RWPE1 (cell line): Measurements from ENCODE around the gene CRACDL.

Experiments
- CTCF ChIA-PET: fragments of 350-600 bp; sonication (Branson Sonifier 250); formaldehyde crosslinking; extraction: SDS; loops from one replicate; lab custom pipeline; 2021; lab: Yijun Ruan, JAX
- POLR2A ChIA-PET: fragments of 400-600 bp; formaldehyde crosslinking; extraction: SDS; loops from one replicate; lab custom pipeline; 2020; ENCODE audit warnings: antibody characterized with exemption; ENCODE audit not compliant: low non-redundant PET; lab: Yijun Ruan, JAX
- DNase-seq: peaks from one replicate; pipeline ENCODE4 v3.0.0; 2012; ENCODE audit warnings: low spot score
- H3K27ac ChIP-seq: fragments of 450-650 bp; 2 replicates; pipeline ENCODE4 v1.5.1; 2017
- TF ChIP-seq, protein P1 (sequence below): fragments of 450-650 bp; conservative IDR thresholded peaks from 2 replicates; pipeline ENCODE4 v1.5.1; 2017; ENCODE audit warnings: low read depth, mild to moderate bottlenecking

The CRACDL gene

GRCh38 chr2:98802344-98802743 lies 133.7 kb downstream of the CRACDL start:
- ChIA-PET CTCF (no interaction called here), POLR2A (no interaction called here)
- TF ChIP-seq, protein P1, sequence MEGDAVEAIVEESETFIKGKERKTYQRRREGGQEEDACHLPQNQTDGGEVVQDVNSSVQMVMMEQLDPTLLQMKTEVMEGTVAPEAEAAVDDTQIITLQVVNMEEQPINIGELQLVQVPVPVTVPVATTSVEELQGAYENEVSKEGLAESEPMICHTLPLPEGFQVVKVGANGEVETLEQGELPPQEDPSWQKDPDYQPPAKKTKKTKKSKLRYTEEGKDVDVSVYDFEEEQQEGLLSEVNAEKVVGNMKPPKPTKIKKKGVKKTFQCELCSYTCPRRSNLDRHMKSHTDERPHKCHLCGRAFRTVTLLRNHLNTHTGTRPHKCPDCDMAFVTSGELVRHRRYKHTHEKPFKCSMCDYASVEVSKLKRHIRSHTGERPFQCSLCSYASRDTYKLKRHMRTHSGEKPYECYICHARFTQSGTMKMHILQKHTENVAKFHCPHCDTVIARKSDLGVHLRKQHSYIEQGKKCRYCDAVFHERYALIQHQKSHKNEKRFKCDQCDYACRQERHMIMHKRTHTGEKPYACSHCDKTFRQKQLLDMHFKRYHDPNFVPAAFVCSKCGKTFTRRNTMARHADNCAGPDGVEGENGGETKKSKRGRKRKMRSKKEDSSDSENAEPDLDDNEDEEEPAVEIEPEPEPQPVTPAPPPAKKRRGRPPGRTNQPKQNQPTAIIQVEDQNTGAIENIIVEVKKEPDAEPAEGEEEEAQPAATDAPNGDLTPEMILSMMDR: no peak
- H3K27ac ChIP-seq: no peak overlapping the region
- DNase-seq: no peak

DNA sequence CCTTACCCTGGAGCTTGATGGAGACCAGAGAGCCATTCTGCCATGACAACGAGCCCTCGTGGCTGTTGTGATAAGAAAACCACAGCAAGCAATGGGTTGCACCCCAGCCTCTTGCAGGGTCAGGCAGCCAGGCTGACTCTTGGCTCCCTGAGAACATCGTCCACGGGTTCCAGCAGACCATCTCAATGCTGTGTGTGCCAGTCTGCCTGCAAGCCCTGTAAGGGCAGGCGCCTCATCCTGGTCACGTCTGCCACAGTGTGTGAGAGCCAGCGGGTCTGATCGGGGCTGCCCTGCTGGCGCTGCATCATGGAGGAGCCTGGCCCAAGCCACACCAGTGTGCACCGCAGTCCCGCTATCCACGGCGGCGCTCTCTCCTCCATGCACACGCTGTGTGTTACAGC lies 134.1 kb downstream of the CRACDL start:
- ChIA-PET POLR2A (no interaction called here), CTCF (no interaction called here)
- TF ChIP-seq, protein P1: no peak
- no peak for DNase-seq
- no peak overlapping the region for H3K27ac ChIP-seq

- no peak overlapping the region for H3K27ac ChIP-seq
- DNase-seq: no peak
- POLR2A ChIA-PET: no interaction called here
- CTCF ChIA-PET: no interaction called here
- TF ChIP-seq, protein P1: no peak
These were observed 134.7 kb downstream of the CRACDL start for GRCh38 chr2:98801286-98801685.

- POLR2A ChIA-PET: no interaction called here
- DNase-seq: no peak
- TF ChIP-seq, protein P1: no peak
- CTCF ChIA-PET: interaction anchor here (0.6 kb wide), 1 partner anchor 1154 kb away, joined by 3 read pairs; no protein-coding TSS in a partner anchor
- no peak overlapping the region for H3K27ac ChIP-seq
These were observed 135.5 kb downstream of the CRACDL start for GRCh38 chr2:98800330-98801064.

- DNase-seq: no peak
- TF ChIP-seq, protein P1: no peak
- H3K27ac ChIP-seq: no peak overlapping the region
- POLR2A ChIA-PET: no interaction called here
- CTCF ChIA-PET: interaction anchor here (0.6 kb wide), 1 partner anchor 1153 kb away, joined by 3 read pairs; no protein-coding TSS in a partner anchor
These were observed 136.4 kb downstream of the CRACDL start for GRCh38 chr2:98799375-98800329.

GRCh38 chr2:98796775-98797544 lies 139.1 kb downstream of the CRACDL start:
- H3K27ac ChIP-seq: no peak overlapping the region
- CTCF ChIA-PET: no interaction called here

More at GRCh38 chr2:98796775-98797544, 139.1 kb downstream of the CRACDL start:
- TF ChIP-seq, protein P1: no peak
- no peak for DNase-seq
- POLR2A ChIA-PET: no interaction called here
